Head of caudate nucleus (tissue), 42 donors: ENCODE results near the gene SRRM5.
"Not testable (repeated sequence)": the region's sequence is repeated elsewhere in the genome, so short reads cannot be mapped to it uniquely, and the experiment has no call there.

Experiments
- DNase-seq, 42 donors: peaks; one replicate each; pipeline versions ENCODE4 v3.0.0 to v3.0.0-alpha.2; 2020 to 2021; ENCODE audit warnings: mixed read lengths in 7 of 42
- intact Hi-C: fragments of 100-400 bp; cut with DNase I; formaldehyde crosslinking; loops from one replicate; pipeline ENCODE4 v1.15.0; 2022

SRRM5 gene

DNA sequence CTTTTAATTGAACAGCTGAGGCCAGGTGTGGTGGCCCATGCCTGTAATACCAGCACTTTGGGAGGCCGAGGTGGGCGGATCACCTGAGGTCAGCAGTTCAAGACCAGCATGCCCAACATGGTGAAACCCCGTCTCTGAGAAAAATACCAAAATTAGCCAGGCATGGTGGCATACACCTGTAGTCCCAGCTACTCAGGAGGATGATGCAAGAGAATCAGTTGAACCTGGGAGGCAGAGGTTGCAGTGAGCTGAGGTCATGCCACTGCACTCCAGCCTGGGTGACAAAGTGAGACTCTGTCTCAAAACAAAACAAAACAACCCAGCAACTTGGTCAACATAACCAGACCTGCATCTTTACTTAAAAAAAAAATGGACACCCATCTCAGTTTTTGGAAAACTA lies 24.9 kb upstream of the SRRM5 start:
- DNase-seq, intact Hi-C loops: not testable (repeated sequence)

DNA sequence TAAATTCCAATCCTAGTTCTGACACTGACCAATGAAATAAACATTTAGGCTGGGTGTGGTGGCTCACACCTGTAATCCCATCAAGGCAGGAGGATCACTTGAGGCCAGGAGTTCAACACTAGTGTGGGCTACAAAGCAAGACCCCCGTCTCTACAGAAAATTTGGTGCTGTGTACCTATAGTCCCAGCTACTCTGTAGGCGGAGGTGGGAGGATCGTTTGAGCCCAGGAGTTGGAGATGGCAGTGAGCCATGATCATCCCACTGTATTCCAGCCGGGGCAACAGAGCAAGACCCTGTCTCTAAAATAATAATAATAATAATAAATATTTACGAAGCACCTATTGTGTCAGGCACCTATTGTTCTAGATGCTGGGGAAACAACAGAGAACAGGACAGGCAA lies 22.6 kb upstream of the SRRM5 start:
- no peak for DNase-seq
- intact Hi-C loops, result no loop called here

GRCh38 chr19:43589678-43590077 lies 22.2 kb upstream of the SRRM5 start:
- intact Hi-C loops, result loop anchor here (10.0 kb wide), 1 partner anchor 55 kb away; the partner anchor contains the start of gene ZNF575

DNA sequence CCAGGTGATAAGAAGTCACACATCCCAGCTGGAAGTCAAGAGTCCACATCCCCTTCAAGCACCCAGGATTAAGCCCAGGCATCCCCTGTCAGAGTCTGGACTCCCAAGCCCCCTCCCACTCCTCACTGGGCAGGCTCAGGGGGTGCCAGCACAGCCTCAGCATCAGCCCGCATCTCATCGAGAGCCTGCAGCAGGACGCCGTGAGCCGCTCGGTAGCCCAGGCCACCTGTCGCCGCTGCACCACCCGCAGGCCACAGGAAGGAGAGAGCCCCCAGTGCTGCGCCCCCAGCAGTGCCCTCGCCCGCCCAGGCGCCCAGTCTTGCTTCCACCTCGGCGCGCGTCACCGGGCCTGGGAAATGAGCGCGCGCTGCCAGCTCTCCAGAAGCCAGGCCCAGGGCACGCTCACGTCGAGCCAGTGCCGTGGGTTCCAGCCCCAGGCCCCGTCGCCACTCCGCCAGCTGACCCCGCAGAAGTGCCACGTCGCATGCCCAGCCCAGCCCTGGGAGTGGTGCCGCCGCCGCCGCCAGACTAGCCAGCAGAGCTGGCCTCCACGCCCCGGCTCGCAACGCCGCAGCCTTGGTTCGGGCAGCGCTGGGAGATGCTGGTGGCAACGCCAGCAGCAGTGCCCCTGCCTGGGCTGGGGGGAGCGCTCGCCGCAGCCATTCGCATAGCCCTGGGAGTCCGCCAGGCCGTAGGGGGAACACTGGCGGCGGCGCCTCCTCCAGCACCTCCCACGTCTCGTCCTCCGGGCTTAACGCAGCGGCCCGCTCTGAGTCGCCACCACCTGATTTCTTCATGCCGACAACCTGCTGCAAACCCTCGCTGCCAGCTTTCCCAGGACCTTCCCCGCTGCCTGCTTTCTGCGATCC lies 19.8 kb upstream of the SRRM5 start:
- intact Hi-C loops, result loop anchor here (10.0 kb wide), 1 partner anchor 57 kb away; the partner anchor contains the start of gene ZNF575
- DNase-seq, result no peak

More at GRCh38 chr19:43589678-43590077, 22.2 kb upstream of the SRRM5 start:
- DNase-seq, result no peak

GRCh38 chr19:43592800-43593350 lies 19.0 kb upstream of the SRRM5 start:
- DNase-seq, result no peak
- intact Hi-C loops, result loop anchor here (10.0 kb wide), 1 partner anchor 58 kb away; the partner anchor contains the start of gene ZNF575

DNA sequence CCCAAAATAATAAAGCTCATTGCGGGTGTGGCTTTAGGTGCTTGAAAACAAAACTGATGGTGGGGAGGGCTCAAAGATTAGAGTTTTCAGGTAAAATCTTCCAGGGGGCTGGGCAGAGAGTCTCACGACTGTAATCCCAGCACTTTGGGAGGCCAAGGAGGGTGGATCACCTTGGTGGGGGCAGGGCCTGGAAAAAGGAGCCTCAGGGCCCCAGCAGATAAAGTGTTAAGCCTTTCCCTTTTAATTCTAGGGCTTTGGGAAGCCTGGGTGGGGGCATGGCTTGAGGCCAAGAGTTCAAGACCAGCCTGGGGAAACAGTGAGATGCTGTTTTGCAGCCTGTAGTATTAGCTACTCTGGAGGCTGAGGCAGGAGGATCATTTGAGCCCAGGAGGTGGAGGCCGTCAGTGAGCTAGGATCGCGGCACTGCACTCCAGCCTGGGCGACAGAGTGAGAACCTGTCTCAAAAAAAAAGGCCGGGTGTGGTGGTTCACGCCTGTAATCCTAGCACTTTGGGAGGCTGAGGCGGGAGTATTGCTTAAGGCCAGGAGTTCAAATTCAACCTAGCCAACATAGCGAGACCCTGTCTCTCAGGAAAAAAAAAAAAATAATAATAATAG lies 17.7 kb upstream of the SRRM5 start:
- intact Hi-C loops, result loop anchor here (10.0 kb wide), 1 partner anchor 59 kb away; the partner anchor contains the start of gene ZNF575
- no peak for DNase-seq

- peak in 40 of 42 donors; percentile 30 to 79 (median 58) for DNase-seq
- intact Hi-C loops, result loop anchor here (5.0 to 10.0 kb wide), 2 partner anchors 57 to 60 kb away; partner anchors contain the start of gene ZNF575
Measured at GRCh38 chr19:43594710-43595604, 16.9 kb upstream of the SRRM5 start.

DNA sequence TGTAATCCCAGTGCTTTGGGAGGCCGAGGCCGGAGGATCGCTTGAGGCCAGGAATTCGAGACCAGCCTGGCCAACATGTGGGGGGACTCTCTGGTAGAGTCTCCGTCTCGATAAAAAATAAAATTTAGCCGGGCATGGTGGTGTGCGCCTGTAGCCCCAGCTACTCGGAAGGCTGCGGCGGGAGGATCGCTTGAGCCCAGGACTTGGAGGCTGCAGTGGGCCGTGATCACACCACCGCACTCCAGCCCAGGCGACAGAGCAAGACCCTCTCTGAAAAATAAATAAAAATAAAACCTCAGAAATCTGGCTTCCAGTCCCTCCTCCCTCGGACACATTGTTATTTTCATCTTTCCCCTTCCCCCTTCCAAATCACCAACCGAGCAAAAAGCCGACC lies 16.3 kb upstream of the SRRM5 start:
- intact Hi-C loops, result loop anchor here (5.0 to 10.0 kb wide), 2 partner anchors 57 to 61 kb away; partner anchors contain the start of gene ZNF575
- peak in 4 of 42 donors; percentile 19 to 38 (median 26) for DNase-seq

DNA sequence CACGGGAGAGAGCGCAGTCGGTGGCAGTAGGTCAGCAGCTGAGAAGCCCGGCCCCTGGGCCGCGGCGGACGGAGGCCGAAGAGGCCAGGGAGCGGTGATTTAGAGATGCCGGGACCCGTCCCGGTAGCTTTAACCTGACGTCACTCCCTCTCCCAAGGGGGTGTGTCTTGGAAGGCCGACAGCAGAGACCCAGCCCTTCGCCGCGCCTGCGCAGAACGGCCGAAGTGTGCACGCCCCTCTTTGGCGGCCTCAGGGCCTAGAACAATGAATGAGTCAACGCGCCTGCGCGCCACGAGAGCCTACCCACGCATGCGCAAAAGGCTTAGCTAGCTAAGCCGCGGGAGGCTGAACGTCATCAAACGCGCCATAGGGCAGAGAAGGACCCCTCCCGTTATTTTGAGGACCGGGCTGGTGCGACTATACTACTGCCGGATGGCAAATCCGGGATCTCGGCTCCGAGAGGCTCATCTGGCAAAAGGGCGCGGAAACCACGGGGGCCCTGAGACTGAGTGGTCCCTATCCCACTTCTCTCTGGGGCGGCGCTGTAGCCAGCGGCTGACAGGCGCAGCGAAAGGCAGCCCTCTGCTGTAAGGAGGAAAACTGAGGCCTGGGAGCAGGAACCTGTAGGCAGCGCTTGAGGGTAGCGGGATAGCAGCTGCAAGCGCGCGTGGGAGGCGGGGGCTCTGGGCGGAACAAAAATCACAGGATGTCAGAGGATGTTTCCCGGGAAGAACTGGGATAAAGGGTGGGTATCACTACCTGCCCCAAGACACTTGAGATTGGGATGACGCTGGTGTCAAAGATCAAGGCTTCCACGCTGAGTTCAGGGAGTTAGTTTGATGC lies 15.7 kb upstream of the SRRM5 start, which contains the start of the genes IRGQ and ZNF576:
TSS of gene IRGQ (minus strand) at position 136 of the 843 bp plus-strand sequence. CDS start 796 bp downstream, outside the sequence.
TSS of gene ZNF576 (plus strand) at position 597 of the 843 bp plus-strand sequence. CDS start 514 bp downstream, outside the sequence.
- peak; percentile 95 to 100 (median 99) for DNase-seq

DNA sequence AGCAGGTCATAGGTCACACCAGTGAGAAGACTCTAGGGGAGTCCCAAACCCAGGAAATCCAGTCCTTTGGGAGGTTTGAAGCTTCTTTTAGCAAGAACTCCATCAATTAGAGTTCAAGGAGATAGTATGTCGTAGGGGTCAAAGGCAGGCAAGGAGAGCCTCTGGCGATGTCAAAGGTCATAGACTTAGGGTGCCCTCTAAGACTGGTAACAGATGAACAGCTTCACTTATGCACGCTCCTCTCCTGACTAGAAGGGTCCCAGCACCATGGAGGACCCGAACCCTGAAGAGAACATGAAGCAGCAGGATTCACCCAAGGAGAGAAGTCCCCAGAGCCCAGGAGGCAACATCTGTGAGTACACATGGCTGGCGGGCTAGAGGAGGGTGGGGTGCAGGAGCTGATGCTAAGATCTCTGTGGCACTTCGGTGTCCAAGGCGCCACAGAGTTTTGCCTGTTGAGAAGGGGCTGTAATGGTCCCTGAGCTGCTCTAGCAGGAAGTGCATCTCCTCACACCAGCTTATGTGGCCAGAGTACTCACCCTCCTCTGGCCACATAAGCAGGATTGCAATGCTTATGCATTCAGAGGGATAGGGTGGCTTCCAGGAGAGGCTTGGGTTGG lies 14.9 kb upstream of the SRRM5 start:
- intact Hi-C loops, result loop anchor here (1.0 to 10.0 kb wide), 3 partner anchors 22 to 62 kb away; partner anchors contain the start of genes PINLYP, XRCC1 and ZNF575
- DNase-seq, result peak in 3 of 42 donors; percentile 14 to 32 (median 19)

More for the DNA sequence above, 15.7 kb upstream of the SRRM5 start, which contains the start of the genes IRGQ and ZNF576:
- intact Hi-C loops, result loop anchor here (1.0 to 10.0 kb wide), 3 partner anchors 21 to 61 kb away; partner anchors contain the start of genes PINLYP, XRCC1 and ZNF575

GRCh38 chr19:43597876-43598275 lies 14.0 kb upstream of the SRRM5 start:
- DNase-seq, result peak in 2 of 42 donors; percentile 43
- intact Hi-C loops, result loop anchor here (5.0 to 10.0 kb wide), 2 partner anchors 54 to 63 kb away; partner anchors contain the start of gene ZNF575

- intact Hi-C loops, result loop anchor here (5.0 to 10.0 kb wide), 2 partner anchors 54 to 64 kb away; partner anchors contain the start of gene ZNF575
- DNase-seq, result no peak
Measured at GRCh38 chr19:43598445-43599240, 13.2 kb upstream of the SRRM5 start.

DNA sequence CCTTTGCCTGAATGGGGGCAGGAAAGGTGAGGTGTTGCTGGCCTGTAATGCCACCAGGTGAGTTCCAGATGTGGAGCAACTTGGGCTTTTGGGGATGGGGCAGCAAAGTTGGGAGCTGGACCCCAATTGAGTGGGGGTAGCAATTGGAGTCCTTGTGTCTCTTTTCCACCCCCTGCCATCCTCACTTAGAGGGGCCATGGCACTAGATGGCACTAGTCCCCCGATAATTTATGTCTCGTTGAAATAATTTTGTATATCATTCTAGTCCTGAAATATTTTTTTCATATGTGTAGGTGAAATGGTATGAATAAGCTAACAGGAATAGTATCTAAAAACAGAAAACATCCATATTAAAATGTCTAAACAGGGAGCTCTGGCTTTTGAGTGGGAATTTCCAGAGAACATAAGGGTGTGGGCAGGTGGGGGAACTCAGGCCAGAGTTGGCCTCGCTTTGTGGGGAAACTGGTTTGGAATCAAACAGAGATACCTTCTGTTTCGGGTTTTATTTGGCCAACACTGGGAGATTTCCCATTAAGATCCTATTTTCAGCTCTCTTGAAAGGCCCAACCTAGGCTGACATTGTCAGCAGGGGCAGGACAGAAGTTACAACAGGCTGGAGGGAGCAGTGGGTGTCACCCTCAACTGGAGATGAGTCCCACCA lies 12.1 kb upstream of the SRRM5 start:
- intact Hi-C loops, result loop anchor here (5.0 to 10.0 kb wide), 2 partner anchors 53 to 65 kb away; partner anchors contain the start of gene ZNF575

DNA sequence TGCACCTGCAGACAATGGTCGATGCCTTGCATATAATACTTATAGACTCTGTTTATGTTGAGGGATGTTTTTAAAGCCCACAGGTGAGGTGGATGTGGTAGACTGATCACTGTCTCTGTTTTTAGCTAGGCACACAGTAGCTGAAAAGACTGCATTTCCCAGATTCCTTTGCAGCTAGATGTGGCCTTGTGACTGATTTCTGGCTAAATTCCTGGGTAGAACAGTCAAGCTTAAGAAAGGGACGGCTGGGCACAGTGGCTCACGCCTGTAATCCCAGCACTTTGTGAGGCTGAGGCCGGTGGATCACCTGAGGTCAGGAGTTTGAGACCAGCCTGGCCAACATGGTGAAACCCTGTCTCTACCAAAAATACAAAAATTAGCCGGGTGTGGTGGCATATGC lies 11.6 kb upstream of the SRRM5 start:
- DNase-seq, result peak in 2 of 42 donors; percentile 38 to 42

More for the DNA sequence above, 12.1 kb upstream of the SRRM5 start:
- peak in 4 of 42 donors; percentile 15 to 61 (median 34) for DNase-seq

More for the DNA sequence above, 11.6 kb upstream of the SRRM5 start:
- intact Hi-C loops, result not testable (repeated sequence)
